Measurements from ENCODE around the gene DYRK2.

DNA sequence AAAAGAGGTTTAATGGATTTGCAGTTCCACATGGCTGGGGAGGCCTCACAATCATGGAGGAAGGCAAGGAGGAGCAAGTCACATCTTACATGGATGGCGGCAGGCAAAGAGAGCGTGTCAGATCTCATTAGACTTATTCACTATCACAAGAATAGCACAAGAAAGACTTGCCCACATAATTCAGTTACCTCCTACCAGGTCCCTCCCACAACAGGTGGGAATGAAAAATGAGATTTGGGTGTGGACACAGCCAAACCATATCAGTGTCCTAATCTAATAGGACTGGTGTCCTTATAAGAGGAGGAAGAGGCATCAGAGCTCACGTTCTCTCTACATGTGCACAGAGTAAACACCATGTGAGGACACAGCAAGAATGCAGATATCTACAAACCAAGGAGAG is 25.9 kb downstream of the DYRK2 start:
- TF ChIP-seq, protein P1, sequence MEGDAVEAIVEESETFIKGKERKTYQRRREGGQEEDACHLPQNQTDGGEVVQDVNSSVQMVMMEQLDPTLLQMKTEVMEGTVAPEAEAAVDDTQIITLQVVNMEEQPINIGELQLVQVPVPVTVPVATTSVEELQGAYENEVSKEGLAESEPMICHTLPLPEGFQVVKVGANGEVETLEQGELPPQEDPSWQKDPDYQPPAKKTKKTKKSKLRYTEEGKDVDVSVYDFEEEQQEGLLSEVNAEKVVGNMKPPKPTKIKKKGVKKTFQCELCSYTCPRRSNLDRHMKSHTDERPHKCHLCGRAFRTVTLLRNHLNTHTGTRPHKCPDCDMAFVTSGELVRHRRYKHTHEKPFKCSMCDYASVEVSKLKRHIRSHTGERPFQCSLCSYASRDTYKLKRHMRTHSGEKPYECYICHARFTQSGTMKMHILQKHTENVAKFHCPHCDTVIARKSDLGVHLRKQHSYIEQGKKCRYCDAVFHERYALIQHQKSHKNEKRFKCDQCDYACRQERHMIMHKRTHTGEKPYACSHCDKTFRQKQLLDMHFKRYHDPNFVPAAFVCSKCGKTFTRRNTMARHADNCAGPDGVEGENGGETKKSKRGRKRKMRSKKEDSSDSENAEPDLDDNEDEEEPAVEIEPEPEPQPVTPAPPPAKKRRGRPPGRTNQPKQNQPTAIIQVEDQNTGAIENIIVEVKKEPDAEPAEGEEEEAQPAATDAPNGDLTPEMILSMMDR (IDR thresholded peaks at IDR 0.05), result no peak
- TF ChIP-seq POLR2A (IDR thresholded peaks at IDR 0.05), result no peak
